Raji (cell line): Measurements from ENCODE around the gene RHOT1.

Source experiments
- POLR2A ChIP-seq: IDR thresholded peaks from 2 replicates; pipeline ENCODE4 v1.6.1; 2011; ENCODE audit warnings: low read depth, low read length, control low read depth; ENCODE audit not compliant: insufficient read depth

The RHOT1 gene

GRCh38 chr17:32208436-32208835 lies 66.1 kb downstream of the RHOT1 start:
- TF ChIP-seq POLR2A, result no peak

- no peak for TF ChIP-seq POLR2A
Measured at GRCh38 chr17:32209608-32210007, 67.3 kb downstream of the RHOT1 start.

GRCh38 chr17:32211671-32212070 lies 69.4 kb downstream of the RHOT1 start:
- no peak for TF ChIP-seq POLR2A

GRCh38 chr17:32215696-32216095 lies 73.4 kb downstream of the RHOT1 start:
- no peak for TF ChIP-seq POLR2A

GRCh38 chr17:32222621-32223020 lies 80.3 kb downstream of the RHOT1 start:
- TF ChIP-seq POLR2A, result no peak

GRCh38 chr17:32223703-32224102 lies 81.4 kb downstream of the RHOT1 start:
- TF ChIP-seq POLR2A, result no peak

GRCh38 chr17:32226886-32227285 lies 84.6 kb downstream of the RHOT1 start:
- no peak for TF ChIP-seq POLR2A

GRCh38 chr17:32227910-32228309 lies 85.6 kb downstream of the RHOT1 start:
- no peak for TF ChIP-seq POLR2A

- TF ChIP-seq POLR2A, result no peak
Measured at GRCh38 chr17:32235588-32235987, 93.3 kb downstream of the RHOT1 start.

GRCh38 chr17:32239456-32239855 lies 97.2 kb downstream of the RHOT1 start:
- no peak for TF ChIP-seq POLR2A

GRCh38 chr17:32240750-32241149 lies 98.4 kb downstream of the RHOT1 start:
- no peak for TF ChIP-seq POLR2A

GRCh38 chr17:32241640-32242039 lies 99.3 kb downstream of the RHOT1 start:
- no peak for TF ChIP-seq POLR2A

GRCh38 chr17:32249475-32249874 lies 107.2 kb downstream of the RHOT1 start:
- no peak for TF ChIP-seq POLR2A

- no peak for TF ChIP-seq POLR2A
Measured at GRCh38 chr17:32253117-32253611, 110.9 kb downstream of the RHOT1 start.

- no peak for TF ChIP-seq POLR2A
Measured at GRCh38 chr17:32256012-32256700, 113.9 kb downstream of the RHOT1 start.

GRCh38 chr17:32256701-32257019 lies 114.4 kb downstream of the RHOT1 start:
- no peak for TF ChIP-seq POLR2A
